Mesendoderm (in vitro differentiated cells): ENCODE measurements around the gene NEURL1.

ENCODE experiments used
- DNase-seq: peaks from one replicate; pipeline ENCODE4 v3.0.0; 2013
- H2AK5ac ChIP-seq: 2 replicates; pipeline ENCODE4 v1.6.1; 2013; ENCODE audit warnings: low read length, inconsistent platforms
- H2BK120ac ChIP-seq: 2 replicates; pipeline ENCODE4 v1.6.1; 2013; ENCODE audit warnings: low read depth, mild to moderate bottlenecking, low read length, moderate library complexity, mixed read lengths
- H2BK15ac ChIP-seq: replicated peaks from 2 replicates; pipeline ENCODE4 v1.6.1; 2013; ENCODE audit warnings: low read depth, mild to moderate bottlenecking, moderate library complexity
- H2BK5ac ChIP-seq: 2 replicates; pipeline ENCODE4 v1.6.1; 2013; ENCODE audit warnings: low read length, inconsistent platforms
- H3K18ac ChIP-seq: 2 replicates; pipeline ENCODE4 v1.6.1; 2013; ENCODE audit warnings: mild to moderate bottlenecking, low read length, mixed read lengths
- H3K23ac ChIP-seq: one replicate; pipeline ENCODE4 v1.6.1; 2013; ENCODE audit warnings: low read length
- H3K27ac ChIP-seq: 2 replicates; pipeline ENCODE4 v1.5.1; 2013; ENCODE audit warnings: low read depth, mild to moderate bottlenecking, inconsistent platforms, low read length, moderate library complexity
- H3K27me3 ChIP-seq: 2 replicates; pipeline ENCODE4 v1.6.1; 2013; ENCODE audit warnings: low read length, control low read depth, mild to moderate bottlenecking, inconsistent platforms; ENCODE audit not compliant: insufficient read depth, poor library complexity
- H3K36me3 ChIP-seq: 2 replicates; pipeline ENCODE4 v1.6.1; 2013; ENCODE audit warnings: low read length, inconsistent platforms; ENCODE audit not compliant: control insufficient read depth, insufficient read depth
- H3K4ac ChIP-seq: one replicate; pipeline ENCODE4 v1.6.1; 2013; ENCODE audit warnings: low read depth, mild to moderate bottlenecking, low read length, moderate library complexity
- H3K4me1 ChIP-seq: 2 replicates; pipeline ENCODE4 v1.6.1; 2013; ENCODE audit warnings: low read depth, low read length, inconsistent platforms; ENCODE audit not compliant: control insufficient read depth
- H3K4me2 ChIP-seq: 2 replicates; pipeline ENCODE4 v1.6.1; 2013; ENCODE audit warnings: low read length
- H3K4me3 ChIP-seq: 2 replicates; pipeline ENCODE4 v1.5.1; 2013; ENCODE audit warnings: mild to moderate bottlenecking, low read length
- H3K56ac ChIP-seq: one replicate; pipeline ENCODE4 v1.6.1; 2013; ENCODE audit warnings: low read length
- H3K79me1 ChIP-seq: 2 replicates; pipeline ENCODE4 v1.6.1; 2013; ENCODE audit warnings: low read length, inconsistent platforms
- H3K79me2 ChIP-seq: 2 replicates; pipeline ENCODE4 v1.6.1; 2013; ENCODE audit warnings: mild to moderate bottlenecking, low read length; ENCODE audit not compliant: control insufficient read depth, insufficient read depth
- H3K9ac ChIP-seq: 2 replicates; pipeline ENCODE4 v1.6.1; 2013; ENCODE audit warnings: low read length, inconsistent platforms
- H4K5ac ChIP-seq: one replicate; pipeline ENCODE4 v1.6.1; 2013; ENCODE audit warnings: low read length
- H4K8ac ChIP-seq: one replicate; pipeline ENCODE4 v1.6.1; 2013; ENCODE audit warnings: low read depth, mild to moderate bottlenecking, control low read depth, low read length, moderate library complexity
- WGBS: extraction: QIAGEN DNeasy Blood & Tissue Kit; methylation state at CpG from one replicate; pipeline ENCODE4 v1.1.7; 2013; ENCODE audit warnings: low lambda C conversion rate, missing lambda C conversion rate; ENCODE audit not compliant: insufficient coverage; ENCODE audit errors: extremely low coverage; 5-methylcytosine and 5-hydroxymethylcytosine counted together

The NEURL1 gene

GRCh38 chr10:103595933-103596726 is 102.6 kb downstream of the NEURL1 start:
- Histone ChIP-seq H3K27ac (no peak overlapping the region), H3K79me1 (no peaks in the 10 kb centered on the region), H2BK120ac (no peak overlapping the region), H3K4me3 (no peak overlapping the region), H3K23ac (no peak overlapping the region), H4K5ac (no peak overlapping the region), H3K79me2 (no peaks in the 10 kb centered on the region), H3K4me1 (no peaks in the 10 kb centered on the region), H3K18ac (no peak overlapping the region), H3K4me2 (no peak overlapping the region), H4K8ac (no peak overlapping the region), H2BK5ac (no peak overlapping the region), H3K27me3 (no peaks in the 10 kb centered on the region), H3K9ac (no peak overlapping the region), H2AK5ac (no peak overlapping the region), H3K36me3 (no peaks in the 10 kb centered on the region), H3K4ac (no peak overlapping the region), H3K56ac (no peak overlapping the region), H2BK15ac (no peak overlapping the region)
- no peak for DNase-seq
- WGBS = no CpG with 5 or more reads among the region's 4 CpGs

DNA sequence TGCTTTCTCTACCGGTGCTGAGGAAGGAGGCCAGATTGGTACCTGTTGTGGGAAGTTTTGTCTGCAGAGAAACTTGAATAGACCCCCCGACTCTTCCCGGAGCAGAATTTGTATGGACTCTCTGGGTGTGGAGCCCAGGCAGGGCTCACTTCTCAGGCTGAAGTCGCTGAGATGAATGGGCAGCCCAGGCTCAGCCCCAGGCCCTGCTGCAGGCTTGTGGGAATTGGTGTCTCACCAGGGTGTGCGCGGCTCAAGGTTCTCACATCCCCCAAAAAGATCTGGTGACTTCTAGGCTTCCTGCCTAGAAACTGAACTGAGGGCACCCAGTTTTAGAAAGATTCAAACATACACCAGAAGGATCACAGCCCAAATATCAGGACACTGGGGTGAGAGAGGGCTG is 103.5 kb downstream of the NEURL1 start:
- no peak overlapping the region for H3K23ac ChIP-seq
- H4K8ac ChIP-seq = no peak overlapping the region
- no peak overlapping the region for H2BK15ac ChIP-seq
- no peak overlapping the region for H3K27ac ChIP-seq
- H2BK5ac ChIP-seq = no peak overlapping the region
- no peak overlapping the region for H3K4ac ChIP-seq
- H3K9ac ChIP-seq = no peak overlapping the region
- no peak overlapping the region for H2AK5ac ChIP-seq
- no peak for DNase-seq
- no peaks in the 10 kb centered on the region for H3K79me2 ChIP-seq
- H3K4me2 ChIP-seq = no peak overlapping the region
- WGBS = no CpG with 5 or more reads among the region's 6 CpGs
- no peaks in the 10 kb centered on the region for H3K4me1 ChIP-seq
- no peak overlapping the region for H3K56ac ChIP-seq
- no peak overlapping the region for H4K5ac ChIP-seq
- H2BK120ac ChIP-seq = no peak overlapping the region
- H3K36me3 ChIP-seq = no peaks in the 10 kb centered on the region
- H3K27me3 ChIP-seq = no peaks in the 10 kb centered on the region
- H3K4me3 ChIP-seq = no peak overlapping the region
- no peak overlapping the region for H3K18ac ChIP-seq
- H3K79me1 ChIP-seq = no peaks in the 10 kb centered on the region

- Histone ChIP-seq H3K23ac (no peak overlapping the region), H3K79me2 (no peaks in the 10 kb centered on the region), H4K8ac (no peak overlapping the region), H3K4me3 (no peak overlapping the region), H3K36me3 (no peaks in the 10 kb centered on the region), H3K4ac (no peak overlapping the region), H3K4me2 (no peak overlapping the region), H4K5ac (no peak overlapping the region), H3K27me3 (no peaks in the 10 kb centered on the region), H2BK5ac (no peak overlapping the region), H2BK120ac (no peak overlapping the region), H3K56ac (no peak overlapping the region), H2BK15ac (no peak overlapping the region), H3K4me1 (no peaks in the 10 kb centered on the region), H2AK5ac (no peak overlapping the region), H3K18ac (no peak overlapping the region), H3K9ac (no peak overlapping the region), H3K27ac (no peak overlapping the region), H3K79me1 (no peaks in the 10 kb centered on the region)
- peak; percentile 84 for DNase-seq
- no CpG with 5 or more reads among the region's 7 CpGs for WGBS
These were observed 105.2 kb downstream of the NEURL1 start for GRCh38 chr10:103598654-103599115.

GRCh38 chr10:103599211-103599610 is 105.7 kb downstream of the NEURL1 start:
- Histone ChIP-seq H3K79me1 (no peaks in the 10 kb centered on the region), H3K36me3 (no peaks in the 10 kb centered on the region), H3K4me1 (no peaks in the 10 kb centered on the region), H3K18ac (no peak overlapping the region), H3K27ac (no peak overlapping the region), H3K27me3 (no peaks in the 10 kb centered on the region), H4K5ac (no peak overlapping the region), H3K79me2 (no peaks in the 10 kb centered on the region), H2BK120ac (no peak overlapping the region), H2BK5ac (no peak overlapping the region), H2AK5ac (no peak overlapping the region), H3K23ac (no peak overlapping the region), H3K4ac (no peak overlapping the region), H4K8ac (no peak overlapping the region), H2BK15ac (no peak overlapping the region), H3K4me2 (no peak overlapping the region), H3K9ac (no peak overlapping the region), H3K4me3 (no peak overlapping the region), H3K56ac (no peak overlapping the region)
- DNase-seq = no peak
- no CpG with 5 or more reads among the region's 3 CpGs for WGBS

GRCh38 chr10:103599907-103600306 is 106.4 kb downstream of the NEURL1 start:
- no peak for DNase-seq
- Histone ChIP-seq H3K36me3 (no peaks in the 10 kb centered on the region), H3K4me2 (no peak overlapping the region), H3K27ac (no peak overlapping the region), H2BK5ac (no peak overlapping the region), H3K4me1 (no peaks in the 10 kb centered on the region), H2BK120ac (no peak overlapping the region), H3K4me3 (no peak overlapping the region), H3K56ac (no peak overlapping the region), H2BK15ac (no peak overlapping the region), H3K4ac (no peak overlapping the region), H4K8ac (no peak overlapping the region), H3K79me1 (no peaks in the 10 kb centered on the region), H3K9ac (no peak overlapping the region), H3K18ac (no peak overlapping the region), H3K79me2 (no peaks in the 10 kb centered on the region), H3K23ac (no peak overlapping the region), H2AK5ac (no peak overlapping the region), H3K27me3 (no peaks in the 10 kb centered on the region), H4K5ac (no peak overlapping the region)
- no CpG with 5 or more reads among the region's 6 CpGs for WGBS

DNA sequence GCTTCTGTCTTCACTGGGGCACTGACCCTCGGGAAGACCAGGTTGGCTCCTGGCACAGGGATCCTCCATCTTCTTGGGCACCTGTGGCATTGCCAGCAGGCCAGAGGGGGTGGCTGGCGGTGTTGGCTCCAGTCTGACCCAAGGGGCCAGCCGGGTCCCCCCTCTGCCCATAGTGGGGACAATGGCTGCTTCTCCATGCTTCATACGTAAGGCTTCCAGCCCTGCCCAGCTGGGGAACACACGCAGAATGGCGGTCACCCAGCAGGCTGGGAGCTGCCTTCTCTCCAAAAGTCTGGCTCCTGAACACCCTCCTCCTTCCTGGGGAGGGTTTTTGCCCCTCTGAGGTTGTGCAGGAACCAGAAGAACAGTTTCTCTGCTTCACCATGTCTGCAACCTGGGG is 106.8 kb downstream of the NEURL1 start:
- H4K8ac ChIP-seq = no peak overlapping the region
- H3K23ac ChIP-seq = no peak overlapping the region
- no peak overlapping the region for H3K56ac ChIP-seq
- no peaks in the 10 kb centered on the region for H3K36me3 ChIP-seq
- H3K4me1 ChIP-seq = no peaks in the 10 kb centered on the region
- no peak overlapping the region for H2BK15ac ChIP-seq
- no peak overlapping the region for H4K5ac ChIP-seq
- H3K27me3 ChIP-seq = no peaks in the 10 kb centered on the region
- no peak overlapping the region for H2BK5ac ChIP-seq
- no peak overlapping the region for H3K4me2 ChIP-seq
- no peak for DNase-seq
- no peak overlapping the region for H3K9ac ChIP-seq
- H3K27ac ChIP-seq = no peak overlapping the region
- no peak overlapping the region for H3K4ac ChIP-seq
- no peak overlapping the region for H3K18ac ChIP-seq
- no peak overlapping the region for H3K4me3 ChIP-seq
- H2AK5ac ChIP-seq = no peak overlapping the region
- no peaks in the 10 kb centered on the region for H3K79me2 ChIP-seq
- H2BK120ac ChIP-seq = no peak overlapping the region
- H3K79me1 ChIP-seq = no peaks in the 10 kb centered on the region
- no CpG with 5 or more reads among the region's 6 CpGs for WGBS
